Retinal pigment epithelial cell (primary cell): ENCODE measurements around the gene RNU11.
"Not testable (repeated sequence)": the region's sequence is repeated elsewhere in the genome, so short reads cannot be mapped to it uniquely, and the experiment has no call there.

Source experiments
- DNase-seq: peaks from one replicate; pipeline ENCODE4 v3.0.0-alpha.2; 2010; ENCODE audit warnings: low read depth
- H3K4me3 ChIP-seq: 2 replicates; pipeline ENCODE4 v1.5.1; 2011; ENCODE audit warnings: mild to moderate bottlenecking, low read length, control low read depth, moderate library complexity
- CTCF ChIP-seq: conservative IDR thresholded peaks from 2 replicates; pipeline ENCODE4 v1.5.1; 2011; ENCODE audit warnings: low read depth, low read length, control low read depth, inconsistent platforms

Gene RNU11

GRCh38 chr1:28684937-28685336, 36.5 kb downstream of the RNU11 start:
- no peak for DNase-seq
- TF ChIP-seq CTCF = no peak
- no peak overlapping the region for H3K4me3 ChIP-seq

DNA sequence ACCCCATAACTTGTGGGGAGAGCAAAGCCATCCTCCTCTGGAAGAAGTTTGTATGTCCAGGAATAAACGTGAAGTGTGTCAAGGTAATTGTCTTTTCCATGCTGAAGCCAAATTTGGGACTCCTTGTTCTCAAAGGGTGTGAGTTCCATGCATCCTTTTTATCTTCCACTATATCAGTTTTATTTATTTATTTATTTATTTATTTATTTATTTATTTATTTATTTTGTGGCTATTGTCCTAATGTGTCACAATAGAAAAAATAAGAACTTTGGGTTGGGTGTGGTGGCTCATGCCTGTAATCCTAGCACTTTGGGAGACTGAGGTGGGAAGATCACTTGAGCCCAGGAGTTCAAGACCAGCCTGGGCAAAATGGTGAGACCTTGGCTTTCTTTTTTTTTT, 43.2 kb downstream of the RNU11 start:
- not testable (repeated sequence) for DNase-seq, H3K4me3 ChIP-seq
